Lung microvascular endothelial cell (primary cell): ENCODE data around the gene STUB1. TPM values are rescaled to one million over a fixed set of nuclear protein-coding genes. Genes with fewer than 3 reads are reported as not detected.

Source experiments
- DNase-seq, 2 donors: peaks; one replicate each; pipeline versions ENCODE4 v3.0.0 to v3.0.0-alpha.2; 2010; ENCODE audit warnings: low read depth in 2 of 2
- total RNA-seq: library from RNA; depleted of rRNA; stranded (reverse); fragments of >200 nt; gene quantifications from 2 replicates; pipeline ENCODE4 v1.2.1, GENCODE V29; 2014

The STUB1 gene
- total RNA-seq, 1 donor from 2014 or later = 113 TPM

DNA sequence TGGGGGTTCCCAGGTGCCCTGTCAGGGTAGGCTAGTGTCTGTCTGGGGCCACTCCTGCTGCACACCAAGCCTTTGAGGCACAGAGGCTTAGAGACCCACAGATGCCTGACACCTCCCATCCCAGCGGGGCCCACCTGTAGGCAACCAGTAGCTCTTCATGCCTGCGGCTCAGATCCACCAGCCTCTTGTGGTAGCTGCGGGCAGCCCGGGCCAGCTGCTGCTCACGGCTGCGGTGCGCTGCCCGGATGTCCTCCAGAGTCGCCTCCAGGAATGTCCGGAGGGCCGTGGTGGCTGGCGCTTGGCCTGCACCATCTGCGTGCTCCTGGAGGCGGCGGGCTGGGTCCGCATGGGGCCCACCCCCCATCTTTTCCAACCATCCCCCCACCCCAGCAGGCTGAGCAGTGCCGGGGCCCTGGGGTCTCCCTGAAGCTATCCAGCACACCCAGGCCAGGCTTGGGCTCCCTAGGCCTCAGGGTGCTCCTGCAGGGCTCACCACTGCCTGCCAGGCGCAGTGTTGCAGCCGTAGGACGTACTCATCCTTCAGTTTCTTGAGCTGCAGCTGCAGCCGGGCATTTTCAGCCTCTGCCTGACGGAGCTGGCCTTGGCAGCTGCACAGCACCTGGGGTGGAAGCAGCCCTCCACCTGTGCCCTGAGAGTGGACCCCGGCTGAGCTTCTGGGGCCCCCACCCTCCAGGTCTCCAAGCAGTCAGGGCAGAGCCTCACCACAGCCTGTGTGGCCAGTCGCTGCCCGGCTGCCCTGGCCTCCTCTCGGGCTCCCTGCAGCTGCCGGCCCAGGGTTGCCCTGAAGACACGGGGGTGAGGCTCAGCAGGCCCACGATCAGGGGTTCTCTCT, 44.2 kb downstream of the STUB1 start:
- no peak for DNase-seq

DNA sequence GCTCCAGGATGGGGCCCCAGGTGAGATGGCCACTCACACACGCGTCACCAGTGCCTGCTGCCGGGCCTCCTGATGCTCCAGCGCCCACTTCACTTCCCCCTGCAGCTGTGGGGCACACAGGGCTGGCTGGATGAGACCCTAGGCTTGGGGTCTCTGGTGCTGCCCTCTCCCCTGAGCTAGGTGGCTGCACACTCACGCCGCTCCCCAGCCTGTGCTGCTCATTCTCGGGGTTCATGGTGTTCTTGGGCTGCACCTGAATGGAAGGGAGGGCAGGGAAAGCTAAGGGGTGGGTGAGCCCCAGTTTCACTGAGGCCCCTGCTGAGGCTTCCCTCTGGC, 44.8 kb downstream of the STUB1 start:
- DNase-seq = no peak

DNA sequence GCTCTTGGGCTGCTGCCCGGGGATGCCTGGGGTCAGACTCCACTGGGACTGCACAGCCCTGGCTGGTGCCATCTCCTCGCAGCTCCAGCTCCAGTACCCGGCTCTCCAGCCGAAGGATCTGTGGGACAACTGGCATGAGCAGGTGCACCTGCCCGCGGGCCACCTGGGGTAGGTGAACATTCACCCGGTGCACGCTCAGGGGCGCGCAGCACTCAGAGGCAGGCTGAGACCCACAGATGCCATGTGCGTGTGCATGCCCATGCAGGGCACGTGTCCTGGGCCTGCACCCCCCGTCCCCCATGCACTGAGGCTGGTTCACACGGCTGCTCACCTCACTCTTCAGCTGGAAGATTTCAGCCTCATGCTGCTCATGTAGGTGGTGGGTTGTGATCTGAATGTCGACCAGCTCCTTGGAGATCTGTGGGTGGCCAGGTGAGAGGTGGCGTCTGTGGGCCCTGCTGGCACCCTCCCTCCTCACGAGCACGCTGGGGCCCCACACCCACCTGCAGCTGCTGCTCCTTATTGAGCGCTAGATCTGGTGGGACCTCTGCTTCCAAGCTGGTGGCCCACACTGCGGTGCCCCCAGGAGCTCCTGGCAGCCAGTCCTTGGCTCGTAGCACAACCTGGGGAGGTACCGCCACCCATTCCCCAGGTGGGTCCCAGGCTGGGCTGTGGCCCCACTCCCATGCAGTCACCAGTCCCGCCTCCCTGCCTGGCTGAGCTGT, 45.4 kb downstream of the STUB1 start:
- DNase-seq = no peak

DNA sequence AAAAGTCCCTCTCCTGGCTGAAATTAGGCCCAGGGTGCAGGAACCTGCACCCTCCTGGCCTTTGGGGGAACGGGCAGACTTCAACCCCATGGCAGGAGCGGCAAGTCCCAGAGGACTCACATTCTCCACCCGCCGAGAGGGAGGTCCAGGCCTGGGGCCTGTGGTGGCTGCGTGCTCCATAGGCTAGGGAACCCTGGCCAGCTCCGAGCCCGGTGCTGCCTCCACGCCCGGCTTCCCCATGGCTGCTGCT, 45.9 kb downstream of the STUB1 start:
- no peak for DNase-seq

DNA sequence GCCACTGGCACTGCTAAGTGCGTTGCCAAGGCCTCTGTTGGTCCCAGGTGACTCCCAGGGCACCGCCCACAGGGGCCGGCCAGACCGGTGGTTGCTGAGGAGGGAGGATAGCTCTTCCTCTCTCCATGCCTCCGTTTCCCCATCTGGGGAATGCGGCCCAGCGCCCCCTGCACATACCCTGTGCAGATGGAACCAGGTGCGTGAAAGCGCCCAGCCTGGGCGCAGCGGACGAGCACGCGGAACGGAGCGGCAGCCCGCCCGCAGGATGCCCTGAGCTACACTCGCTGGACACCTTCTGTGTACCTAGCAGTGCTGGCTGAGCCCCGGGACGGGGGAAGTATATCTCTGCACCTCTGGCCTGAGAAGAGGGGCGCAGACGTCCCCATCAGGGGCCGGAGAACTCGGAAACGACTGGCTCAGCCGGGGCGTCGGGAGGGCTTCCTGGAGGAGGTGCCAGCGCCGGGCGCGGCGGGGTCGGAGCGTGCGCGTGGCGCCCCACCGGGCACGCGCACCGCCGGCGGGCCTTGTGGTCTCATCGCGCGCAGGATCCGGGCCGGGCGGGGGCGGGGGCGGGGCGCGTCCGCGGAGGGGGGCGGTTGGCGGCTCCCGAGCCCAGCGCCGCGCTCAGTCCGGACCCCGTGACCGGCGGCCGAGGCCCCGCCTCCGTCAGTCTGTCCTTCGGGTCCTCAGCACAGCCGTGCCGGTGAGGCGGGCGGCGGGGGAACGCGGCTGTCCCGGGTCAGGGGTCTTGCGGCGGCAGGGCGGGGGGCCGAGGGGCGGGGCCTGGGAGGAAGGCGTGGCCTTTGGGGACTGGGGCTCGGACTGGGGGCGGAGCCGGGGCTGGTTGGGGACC, 46.5 kb downstream of the STUB1 start, which contains the start of the genes CCDC78 and HAGHL:
Gene CCDC78 (minus strand): TSS at position 6 of the 853 bp plus-strand sequence. CDS start 76 bp downstream, outside the sequence.
Gene HAGHL (plus strand): TSS at position 669 of the 853 bp plus-strand sequence. CDS start 404 bp downstream, outside the sequence.
- peak; percentile 30 to 56 for DNase-seq

DNA sequence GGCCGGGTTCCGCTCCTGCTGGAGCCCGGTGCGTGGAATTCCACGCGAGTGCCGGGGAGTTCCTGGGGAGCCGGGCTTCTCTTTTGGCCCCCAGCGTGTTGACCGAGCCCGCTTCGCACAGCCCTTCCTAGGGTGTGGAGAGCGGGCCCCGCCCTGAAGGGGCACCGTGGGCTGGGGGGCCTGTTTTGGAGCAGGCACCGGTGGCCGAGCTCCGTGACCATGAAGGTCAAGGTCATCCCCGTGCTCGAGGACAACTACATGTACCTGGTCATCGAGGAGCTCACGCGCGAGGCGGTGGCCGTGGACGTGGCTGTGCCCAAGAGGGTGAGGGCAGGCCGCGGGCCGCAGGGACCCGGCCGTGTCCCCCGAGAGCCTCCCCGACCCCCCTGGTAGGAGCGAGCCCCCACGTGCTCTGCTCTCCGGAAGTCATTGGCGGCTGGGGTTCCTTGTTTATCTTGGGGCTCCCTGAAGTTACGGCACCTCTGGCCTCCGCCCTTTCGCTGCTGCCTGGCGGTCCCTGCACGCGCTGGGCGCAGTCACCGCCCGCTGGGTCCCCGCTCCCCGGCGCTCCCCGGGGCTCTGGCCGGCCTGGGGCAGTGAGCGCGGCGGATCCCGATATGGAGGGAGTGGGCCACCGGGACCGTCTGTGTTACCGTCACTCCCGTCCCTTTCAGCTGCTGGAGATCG, 47.2 kb downstream of the STUB1 start:
- no peak for DNase-seq

DNA sequence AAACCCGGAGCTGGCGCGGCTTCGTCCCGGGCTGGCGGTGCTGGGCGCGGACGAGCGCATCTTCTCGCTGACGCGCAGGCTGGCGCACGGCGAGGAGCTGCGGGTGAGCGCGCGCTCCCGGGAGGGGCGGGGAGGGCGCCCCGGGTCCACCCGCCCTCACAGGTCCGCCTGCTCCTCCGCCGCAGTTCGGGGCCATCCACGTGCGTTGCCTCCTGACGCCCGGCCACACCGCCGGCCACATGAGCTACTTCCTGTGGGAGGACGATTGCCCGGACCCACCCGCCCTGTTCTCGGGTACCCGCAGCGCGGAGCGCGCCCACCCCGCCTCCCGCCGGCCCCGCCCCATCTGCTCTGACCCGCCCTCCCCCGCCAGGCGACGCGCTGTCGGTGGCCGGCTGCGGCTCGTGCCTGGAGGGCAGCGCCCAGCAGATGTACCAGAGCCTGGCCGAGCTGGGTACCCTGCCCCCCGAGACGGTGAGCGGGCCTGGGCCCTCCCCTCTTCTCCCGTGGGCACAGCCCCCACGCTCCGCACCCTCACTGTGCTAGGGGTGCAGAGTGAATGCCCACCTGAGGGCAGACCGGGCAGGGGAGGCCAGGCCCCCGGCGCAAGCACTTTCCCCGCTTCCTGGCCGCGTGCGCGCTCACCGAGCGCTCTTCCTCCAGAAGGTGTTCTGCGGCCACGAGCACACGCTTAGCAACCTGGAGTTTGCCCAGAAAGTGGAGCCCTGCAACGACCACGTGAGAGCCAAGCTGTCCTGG, 48.1 kb downstream of the STUB1 start:
- DNase-seq = peak; percentile 65 to 76

DNA sequence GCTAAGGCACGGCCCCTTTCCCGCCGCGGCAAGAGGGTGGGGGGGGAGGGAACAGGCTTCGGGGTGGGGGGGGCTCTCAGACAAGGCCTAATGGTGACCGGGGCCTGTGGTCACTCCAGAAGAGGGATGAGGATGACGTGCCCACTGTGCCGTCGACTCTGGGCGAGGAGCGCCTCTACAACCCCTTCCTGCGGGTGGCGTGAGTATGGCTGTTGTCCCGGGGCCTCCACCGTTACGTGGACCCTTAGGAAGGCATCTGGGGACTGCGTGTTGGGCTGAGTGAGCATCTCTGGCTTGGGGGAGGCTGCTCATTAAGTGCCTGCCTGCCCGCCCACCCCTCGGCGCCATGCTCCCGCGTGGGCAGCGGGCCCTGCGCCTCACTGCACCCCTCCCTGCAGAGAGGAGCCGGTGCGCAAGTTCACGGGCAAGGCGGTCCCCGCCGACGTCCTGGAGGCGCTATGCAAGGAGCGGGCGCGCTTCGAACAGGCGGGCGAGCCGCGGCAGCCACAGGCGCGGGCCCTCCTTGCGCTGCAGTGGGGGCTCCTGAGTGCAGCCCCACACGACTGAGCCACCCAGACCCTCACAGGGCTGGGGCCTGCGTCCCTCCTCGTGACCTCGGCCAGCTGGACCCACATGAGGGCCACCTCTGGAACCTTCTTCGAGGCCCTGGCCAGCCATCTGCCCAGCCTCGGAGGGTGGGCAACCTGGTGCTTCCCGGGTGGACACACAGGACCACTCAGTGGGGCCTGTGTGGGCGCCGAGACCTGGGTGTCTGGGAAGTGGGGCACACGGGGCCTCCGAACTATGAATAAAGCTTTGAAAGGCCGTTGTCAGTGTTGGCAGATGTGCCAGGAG, 48.9 kb downstream of the STUB1 start:
- DNase-seq = no peak

DNA sequence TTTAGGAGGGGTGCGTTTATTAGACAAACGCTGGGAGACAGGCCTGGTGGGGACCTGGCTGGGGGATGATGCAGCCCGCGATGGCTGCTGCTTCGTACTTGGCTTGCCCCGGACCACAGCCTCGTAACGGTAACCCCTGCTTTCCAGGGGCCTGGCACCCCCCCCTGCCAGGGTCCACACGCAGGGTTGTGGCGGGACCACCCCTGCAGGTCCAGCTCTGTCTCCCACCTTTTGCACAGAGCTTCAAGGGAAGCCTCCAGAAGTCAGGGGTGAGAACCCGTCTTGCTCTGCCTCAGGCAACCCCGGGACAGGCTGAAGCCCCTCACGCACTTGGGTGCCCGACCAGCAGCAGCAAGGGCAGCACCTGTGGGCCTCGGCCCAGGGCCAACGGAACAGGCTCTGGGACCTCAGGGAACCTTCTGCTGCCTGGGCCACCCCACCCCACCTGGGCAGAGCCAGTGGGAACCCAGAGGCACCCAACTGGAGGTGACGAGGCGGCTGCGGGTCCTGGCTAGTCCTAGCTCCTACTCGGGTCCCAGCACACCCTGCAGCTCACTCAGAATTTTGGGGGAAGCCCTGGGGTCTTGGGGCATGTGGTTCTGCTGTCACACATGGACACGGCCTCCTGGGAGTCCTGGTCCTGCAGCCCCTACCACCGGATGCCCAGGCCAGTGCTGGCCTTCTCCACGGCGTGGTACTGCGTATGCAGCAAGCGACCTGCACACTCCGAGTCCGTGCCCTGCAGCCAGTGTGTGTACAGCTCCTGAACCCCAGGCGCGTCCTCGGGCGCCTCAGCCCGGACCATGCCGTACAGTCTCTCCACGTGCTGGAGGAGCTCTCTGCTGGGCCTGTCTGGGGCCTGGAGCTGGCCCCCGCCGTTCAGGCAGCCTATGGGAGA, 49.8 kb downstream of the STUB1 start:
- no peak for DNase-seq

DNA sequence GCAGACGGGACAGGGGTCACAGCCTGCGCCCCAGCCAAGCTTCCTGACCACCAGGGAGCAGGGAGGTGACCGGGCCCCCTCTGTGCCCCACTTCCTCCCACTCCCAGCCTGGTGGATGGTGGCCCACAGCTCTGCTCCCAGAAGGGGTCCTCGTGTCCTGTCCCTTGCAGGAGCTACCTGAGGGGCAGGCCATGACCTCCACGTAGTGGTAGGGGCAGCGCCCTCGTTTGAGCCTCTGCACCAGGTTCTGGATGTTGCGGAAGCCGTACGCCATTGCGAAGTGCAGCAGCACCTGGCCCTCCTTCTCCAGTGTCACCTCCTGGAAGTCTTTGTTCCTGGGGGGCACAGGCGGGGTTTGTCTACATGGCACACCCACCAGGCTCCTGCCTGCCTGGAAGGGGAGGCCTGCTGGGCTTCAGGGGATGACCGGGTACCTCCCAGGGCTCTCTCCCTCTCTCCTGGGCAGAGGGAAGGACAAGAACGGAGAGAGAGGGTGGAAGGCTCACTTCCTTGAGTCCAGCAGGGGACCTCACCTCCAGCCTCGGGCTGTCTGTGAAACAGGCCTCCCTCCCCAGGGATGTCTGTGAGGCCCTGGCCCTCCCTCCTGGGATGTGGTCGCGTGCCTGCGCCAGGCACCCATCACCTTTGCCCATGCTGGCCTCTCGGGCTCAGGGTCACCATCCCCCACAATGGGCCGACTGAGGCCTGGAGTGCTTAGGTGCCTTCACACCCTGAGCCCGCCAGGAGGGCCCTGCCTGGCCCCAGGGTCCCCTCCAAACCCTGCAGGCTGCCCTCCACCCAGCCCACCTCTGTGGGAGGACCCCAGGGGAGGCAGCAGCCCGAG, 50.7 kb downstream of the STUB1 start:
- DNase-seq = no peak

DNA sequence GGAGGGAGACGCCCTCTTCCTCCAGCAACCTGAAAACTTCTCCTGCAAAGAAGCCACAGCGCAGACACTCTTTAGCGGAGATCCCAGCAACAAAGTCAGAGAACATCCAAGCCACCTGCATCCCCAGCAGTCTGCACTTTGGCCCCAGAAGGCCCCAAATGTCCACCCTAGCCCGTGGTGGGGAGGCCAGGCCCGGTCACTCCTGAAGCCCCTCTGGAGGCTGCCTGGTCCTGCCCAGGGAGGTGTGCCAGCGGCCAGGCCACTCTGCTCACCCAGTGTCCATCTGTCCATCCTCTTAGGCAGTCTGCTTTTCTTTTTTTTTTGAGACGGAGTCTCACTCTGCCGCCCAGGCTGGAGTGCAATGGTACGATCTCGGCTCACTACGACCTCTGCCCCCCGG, 52.1 kb downstream of the STUB1 start:
- DNase-seq = no peak

Other genes with a start within 250 kb of the STUB1 start
- gene CAPN15, start 152.7 kb upstream of the STUB1 start, total RNA-seq = 15.5 and 20.2 TPM in 2 replicates
- gene PRR35, start 120.0 kb upstream of the STUB1 start, total RNA-seq = not detected in 2 replicates
- 2.0 and 2.4 TPM in 2 replicates for gene NHLRC4, start 113.4 kb upstream of the STUB1 start, total RNA-seq
- 14.2 and 20.2 TPM in 2 replicates for gene PIGQ, start 110.4 kb upstream of the STUB1 start, total RNA-seq
- gene RAB40C, start 90.3 kb upstream of the STUB1 start, total RNA-seq = 6.8 and 10.9 TPM in 2 replicates
- under 0.01 and 0.20 TPM in 2 replicates for gene WFIKKN1, start 49.4 kb upstream of the STUB1 start, total RNA-seq
- 64.5 and 74.0 TPM in 2 replicates for gene METTL26, start 44.1 kb upstream of the STUB1 start, total RNA-seq
- gene MCRIP2, start 38.6 kb upstream of the STUB1 start, total RNA-seq = 10.5 and 11.9 TPM in 2 replicates
- 4.2 and 6.1 TPM in 2 replicates for gene WDR90, start 31.0 kb upstream of the STUB1 start, total RNA-seq
- gene RHOT2, start 12.3 kb upstream of the STUB1 start, total RNA-seq = 20.0 and 25.4 TPM in 2 replicates
- gene RHBDL1, start 4.7 kb upstream of the STUB1 start, total RNA-seq = under 0.01 and 0.22 TPM in 2 replicates
- 20.2 and 22.4 TPM in 2 replicates for gene JMJD8, start 3.9 kb downstream of the STUB1 start, total RNA-seq
- gene WDR24, start 10.0 kb downstream of the STUB1 start, total RNA-seq = 1.7 and 3.2 TPM in 2 replicates
- under 0.01 TPM in 2 replicates for gene FBXL16, start 25.4 kb downstream of the STUB1 start, total RNA-seq
- gene METRN, start 34.7 kb downstream of the STUB1 start, total RNA-seq = 13.1 and 28.8 TPM in 2 replicates
- gene ANTKMT, start 40.7 kb downstream of the STUB1 start, total RNA-seq = 20.0 and 31.2 TPM in 2 replicates
- 0.40 and 0.44 TPM in 2 replicates for gene CCDC78, start 46.0 kb downstream of the STUB1 start, total RNA-seq
- gene HAGHL, start 46.7 kb downstream of the STUB1 start, total RNA-seq = 4.4 and 5.4 TPM in 2 replicates
- gene CIAO3, start 60.6 kb downstream of the STUB1 start, total RNA-seq = 23.8 and 33.5 TPM in 2 replicates
- 0.20 TPM in 1 of 2 replicates, not detected in the other for gene MSLN, start 80.3 kb downstream of the STUB1 start, total RNA-seq
- 16.3 and 19.0 TPM in 2 replicates for gene RPUSD1, start 108.0 kb downstream of the STUB1 start, total RNA-seq
- gene CHTF18, start 108.2 kb downstream of the STUB1 start, total RNA-seq = 4.8 and 6.8 TPM in 2 replicates
- not detected in 2 replicates for gene GNG13, start 120.3 kb downstream of the STUB1 start, total RNA-seq